HepG2 (cell line): ENCODE measurements around the gene KRT27. TPM values are rescaled to one million over a fixed set of nuclear protein-coding genes. Genes with fewer than 3 reads are reported as not detected.

Experiments used
- HNRNPK ChIP-seq: fragments of 200-400 bp; formaldehyde crosslinking; IDR thresholded peaks from 2 replicates; pipeline ENCODE4 v1.6.1; 2018; ENCODE audit warnings: low read length, low read depth, moderate library complexity, mild to moderate bottlenecking; ENCODE audit not compliant: poor library complexity, severe bottlenecking
- ZBED4 ChIP-seq: sonication (generic); formaldehyde crosslinking; IDR thresholded peaks from 2 replicates; pipeline ENCODE4 v1.4.0; 2020; ENCODE audit warnings: missing genetic modification reagents, borderline replicate concordance
- ZBTB4 ChIP-seq: sonication (generic); formaldehyde crosslinking; IDR thresholded peaks from 2 replicates; pipeline ENCODE4 v1.4.0; 2020; ENCODE audit warnings: missing genetic modification reagents, mild to moderate bottlenecking, borderline replicate concordance
- ZNF773 ChIP-seq: sonication (generic); formaldehyde crosslinking; IDR thresholded peaks from 2 replicates; pipeline ENCODE4 v1.4.0; 2020; ENCODE audit warnings: missing genetic modification reagents, borderline replicate concordance
- polyA plus RNA-seq, 8 experiments: library from polyadenylated mRNA; depleted of rRNA in 3 of 8; stranded (reverse) in 7 of 8; unstranded in 1 of 8; fragments of >200 nt; fragmentation: Illumina TruSeq in 4 of 8; extraction: Trizol in 4 of 8; gene quantifications; 2 replicates each; pipeline versions ENCODE4 v1.2.1 to v1.2.3, GENCODE V29; 2011 to 2016; ENCODE audit warnings: low read depth in 4 of 8, missing spikeins in 1 of 8, mixed read lengths in 1 of 8; ENCODE audit not compliant: insufficient read depth in 1 of 8
- total RNA-seq, 5 experiments: library from RNA; depleted of rRNA; stranded (reverse); fragments of >200 nt; fragmentation: Illumina TruSeq; extraction: Trizol; gene quantifications; 2 replicates each; pipeline ENCODE4 v1.2.3, GENCODE V29; 2016; ENCODE audit warnings: low read depth in 1 of 5

The KRT27 gene
- total and polyA plus RNA-seq, 2 of the 13 experiments (the other 11 are each of a cell fraction or from before 2014, with no cell fraction given), result not detected

DNA sequence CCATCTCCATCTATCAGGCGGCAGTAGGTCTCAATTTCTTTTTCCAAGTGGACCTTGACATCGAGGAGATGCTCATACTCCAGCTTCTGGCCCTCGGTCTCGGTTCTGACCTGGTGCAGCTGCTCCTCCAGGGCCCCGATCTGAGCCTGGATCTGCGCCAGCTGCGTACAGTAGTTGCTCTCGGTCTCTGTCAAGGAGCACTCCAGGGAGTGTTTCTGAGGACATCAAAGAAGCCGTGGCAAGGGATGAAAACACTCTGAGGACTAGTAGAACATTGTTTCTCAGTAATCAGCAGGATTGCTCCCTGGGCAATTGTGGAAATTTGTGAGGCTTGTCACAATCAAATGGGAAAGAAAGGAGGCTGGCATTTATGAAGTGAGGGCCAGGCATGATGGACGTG, 11.5 kb upstream of the KRT27 start (continued):
- TF ChIP-seq ZBED4 (no peak), ZBTB4 (no peak), ZNF773 (no peak), HNRNPK (no peak)
